Endothelial cell of umbilical vein (primary cell): ENCODE results near the gene XRRA1.

ENCODE experiments used
- CTCF ChIP-seq, 2 donors: IDR thresholded peaks; 1 replicate in 1 of 2; 2 replicates in 1 of 2; pipeline ENCODE4 v1.5.1; 2011; ENCODE audit warnings: low read length in 2 of 2, mild to moderate bottlenecking in 2 of 2, moderate library complexity in 2 of 2, control low read depth in 1 of 2, inconsistent platforms in 1 of 2, low read depth in 1 of 2; ENCODE audit not compliant: insufficient read depth in 1 of 2; ENCODE audit errors: extremely low read depth in 1 of 2
- FOS ChIP-seq: IDR thresholded peaks from 2 replicates; pipeline ENCODE4 v1.6.1; 2011; ENCODE audit warnings: mild to moderate bottlenecking, low read length, moderate library complexity, borderline replicate concordance; ENCODE audit not compliant: insufficient read depth
- GATA2 ChIP-seq: IDR thresholded peaks from 2 replicates; pipeline ENCODE4 v1.7.0; 2011; ENCODE audit warnings: low read depth, mild to moderate bottlenecking, moderate library complexity, mixed read lengths, low read length; ENCODE audit not compliant: insufficient read length, insufficient read depth
- MAX ChIP-seq: IDR thresholded peaks from 2 replicates; pipeline ENCODE4 v1.6.1; 2011; ENCODE audit not compliant: insufficient read depth, insufficient read length
- MYC ChIP-seq: IDR thresholded peaks from one replicate; pipeline ENCODE4 v1.6.1; 2011; ENCODE audit warnings: mild to moderate bottlenecking, low read depth, low read length
- POLR2A ChIP-seq: IDR thresholded peaks from 2 replicates; pipeline ENCODE4 v1.6.1; 2012; ENCODE audit warnings: low read depth, mild to moderate bottlenecking, control low read depth, low read length

GRCh38 chr11:74838188-74838587, 110.7 kb downstream of the XRRA1 start:
- TF ChIP-seq CTCF (IDR thresholded peaks at IDR 0.05; ENCODE audit: extremely low read depth in 1 of 2, insufficient read depth in 1 of 2, low read depth in 1 of 2, low read length in 2 of 2) (no peak), POLR2A (no peak), MYC (no peak), MAX (no peak), FOS (no peak), GATA2 (no peak)
